ENCODE results near the gene HS3ST3B1.

GRCh38 chr17:14355556-14355955 is 54.7 kb downstream of the HS3ST3B1 start:
- TF ChIP-seq CTCF (IDR thresholded peaks at IDR 0.05; ENCODE audit: low read depth, low read length, poor library complexity, severe bottlenecking): no peak
- no peak for TF ChIP-seq EZH2phosphoT487 (IDR thresholded peaks at IDR 0.05; ENCODE audit: borderline replicate concordance, low read length)
